HCT116 (cell line): ENCODE results near the gene EVX2. TPM values are rescaled to one million over a fixed set of nuclear protein-coding genes. Genes with fewer than 3 reads are reported as not detected.

Experiments used
- ATAC-seq: fragments of 200-7000 bp; cut with Tn5 transposase; 2 replicates; pipeline ENCODE4 v1.9.1; 2020; ENCODE audit warnings: mild to moderate bottlenecking, moderate library complexity
- BruUV-seq: library from RNA; stranded (reverse); fragments of 400-500 nt; replicated peaks from 2 replicates; lab custom pipeline; 2021; lab: Mats Ljungman, UMichigan
- CTCF ChIA-PET: fragments of 300-600 bp; sonication (Branson Sonifier 250); formaldehyde crosslinking; loops from one replicate; lab custom pipeline; 2021; ENCODE audit warnings: antibody characterized with exemption; lab: Charles Lee
- POLR2A ChIA-PET: fragments of 300-600, 350-600 bp; sonication (Branson Sonifier 250); formaldehyde crosslinking; loops from one replicate; lab custom pipeline; 2021; ENCODE audit warnings: antibody characterized with exemption; lab: Charles Lee
- RAD21 ChIA-PET, 2 experiments: fragments of 300-600 bp; sonication (Branson Sonifier 250); formaldehyde crosslinking; loops; one replicate each; lab custom pipeline; 2023; ENCODE audit warnings: low total read pairs in 2 of 2; ENCODE audit not compliant: uncharacterized antibody in 2 of 2, unreplicated experiment in 2 of 2, low non-redundant PET in 1 of 2; lab: Charles Lee
- DNase-seq: peaks from one replicate; pipeline ENCODE4 v3.0.0-alpha.2; 2010; ENCODE audit warnings: low read depth, low spot score
- H2AFZ ChIP-seq: fragments of 200-600 bp; shearing (Covaris generic), sonication (generic); 2 replicates; pipeline ENCODE4 v1.6.1; 2017; ENCODE audit warnings: low read depth, mixed run types, mixed read lengths, antibody characterized with exemption, low read length; ENCODE audit not compliant: poor library complexity, severe bottlenecking
- H3K27ac ChIP-seq: 2 replicates; pipeline ENCODE4 v1.5.1; 2012; ENCODE audit warnings: low read depth, low read length
- H3K27me3 ChIP-seq: fragments of 200-600 bp; sonication (generic); 2 replicates; pipeline ENCODE4 v1.6.1; 2016; ENCODE audit warnings: mixed run types, low read length, mixed read lengths; ENCODE audit not compliant: insufficient read depth
- H3K36me3 ChIP-seq, 2 experiments: fragments of 200-500 bp in 1 of 2; fragments of 200-600 bp in 1 of 2; sonication (Bioruptor generic) in 1 of 2; sonication (generic) in 1 of 2; 2 replicates each; pipeline versions ENCODE4 v1.5.1 to v1.6.1; 2014 to 2016; ENCODE audit warnings: low read length in 2 of 2, inconsistent platforms in 1 of 2, mixed read lengths in 1 of 2, mixed run types in 1 of 2; ENCODE audit not compliant: insufficient read depth in 2 of 2, control insufficient read depth in 1 of 2
- H3K4me1 ChIP-seq, 2 experiments: fragments of 200-600 bp in 1 of 2; sonication (generic) in 1 of 2; 2 replicates each; pipeline versions ENCODE4 v1.5.1 to v1.6.1; 2012 to 2017; ENCODE audit warnings: low read length in 2 of 2, inconsistent platforms in 1 of 2, mild to moderate bottlenecking in 1 of 2, mixed read lengths in 1 of 2, mixed run types in 1 of 2, moderate library complexity in 1 of 2; ENCODE audit not compliant: insufficient read depth in 2 of 2, control insufficient read depth in 1 of 2
- H3K4me2 ChIP-seq: fragments of 200-600 bp; sonication (generic); 2 replicates; pipeline ENCODE4 v1.6.1; 2017; ENCODE audit warnings: mixed run types, low read length, mixed read lengths
- H3K4me3 ChIP-seq, 2 experiments: fragments of 200-600 bp in 1 of 2; sonication (generic) in 1 of 2; replicated peaks in 1 of 2; 2 replicates each; pipeline ENCODE4 v1.5.1; 2011 to 2016; ENCODE audit warnings: low read length in 2 of 2, control low read depth in 1 of 2, low read depth in 1 of 2, mild to moderate bottlenecking in 1 of 2, mixed read lengths in 1 of 2, mixed run types in 1 of 2
- H3K79me2 ChIP-seq: fragments of 200-600 bp; sonication (generic); 2 replicates; pipeline ENCODE4 v1.6.1; 2017; ENCODE audit warnings: mild to moderate bottlenecking, mixed run types, low read length, moderate library complexity, mixed read lengths; ENCODE audit not compliant: insufficient read depth
- H3K9ac ChIP-seq: fragments of 200-600 bp; sonication (generic); 2 replicates; pipeline ENCODE4 v1.6.1; 2016; ENCODE audit warnings: low read length, mixed read lengths
- H3K9me2 ChIP-seq: fragments of 200-600 bp; sonication (generic), shearing (Covaris generic); 2 replicates; pipeline ENCODE4 v1.6.1; 2017; ENCODE audit warnings: mixed run types, mild to moderate bottlenecking, moderate library complexity; ENCODE audit not compliant: insufficient read depth
- H3K9me3 ChIP-seq, 2 experiments: fragments of 200-500 bp in 1 of 2; fragments of 200-600 bp in 1 of 2; sonication (Bioruptor generic) in 1 of 2; sonication (generic) in 1 of 2; 2 replicates each; pipeline ENCODE4 v1.6.1; 2014 to 2017; ENCODE audit warnings: low read length in 2 of 2, mixed read lengths in 2 of 2, inconsistent platforms in 1 of 2, low read depth in 1 of 2, mild to moderate bottlenecking in 1 of 2, mixed run types in 1 of 2, moderate library complexity in 1 of 2; ENCODE audit not compliant: control insufficient read depth in 1 of 2, insufficient read depth in 1 of 2
- H4K20me1 ChIP-seq: fragments of 200-600 bp; sonication (generic), shearing (Covaris generic); 2 replicates; pipeline ENCODE4 v1.6.1; 2017; ENCODE audit warnings: mixed run types, mild to moderate bottlenecking, moderate library complexity; ENCODE audit not compliant: insufficient read depth
- ATF3 ChIP-seq: IDR thresholded peaks from 2 replicates; pipeline ENCODE4 v1.6.1; 2012
- CEBPB ChIP-seq: IDR thresholded peaks from 2 replicates; pipeline ENCODE4 v1.6.1; 2012; ENCODE audit warnings: low read depth
- EGR1 ChIP-seq: IDR thresholded peaks from 2 replicates; pipeline ENCODE4 v1.6.1; 2012; ENCODE audit warnings: low read depth
- ELF1 ChIP-seq: IDR thresholded peaks from 2 replicates; pipeline ENCODE4 v1.6.1; 2012; ENCODE audit warnings: low read depth, borderline replicate concordance
- JUND ChIP-seq: IDR thresholded peaks from 2 replicates; pipeline ENCODE4 v1.6.1; 2012
- MAX ChIP-seq: IDR thresholded peaks from 2 replicates; pipeline ENCODE4 v1.6.1; 2012
- POLR2A ChIP-seq: IDR thresholded peaks from 2 replicates; pipeline ENCODE4 v1.7.0; 2011; ENCODE audit warnings: borderline replicate concordance; ENCODE audit not compliant: insufficient read depth, insufficient read length; ENCODE audit errors: extremely low read depth
- POLR2AphosphoS5 ChIP-seq: IDR thresholded peaks from 2 replicates; pipeline ENCODE4 v1.6.1; 2011; ENCODE audit warnings: mild to moderate bottlenecking, low read depth, low read length, moderate library complexity
- RAD21 ChIP-seq: IDR thresholded peaks from 2 replicates; pipeline ENCODE4 v1.6.1; 2012; ENCODE audit warnings: low read depth, mild to moderate bottlenecking
- SP1 ChIP-seq: IDR thresholded peaks from 2 replicates; pipeline ENCODE4 v1.6.1; 2012; ENCODE audit warnings: low read depth
- SRF ChIP-seq: IDR thresholded peaks from 2 replicates; pipeline ENCODE4 v1.6.1; 2012; ENCODE audit warnings: low read depth
- ZFX ChIP-seq: fragments of 450-650 bp; IDR thresholded peaks from 2 replicates; pipeline ENCODE4 v1.6.1; 2017
- ZNF274 ChIP-seq: fragments of 200-500 bp; sonication (Bioruptor generic); IDR thresholded peaks from 2 replicates; pipeline ENCODE4 v1.6.1; 2014; ENCODE audit warnings: mild to moderate bottlenecking, low read depth, low read length, inconsistent platforms
- intact Hi-C: fragments of 100-400 bp; cut with micrococcal nuclease; formaldehyde crosslinking; loops from 2 replicates; pipeline ENCODE4 v1.10.0; 2022
- total RNA-seq: library from RNA; stranded (reverse); gene quantifications from one replicate; pipeline ENCODE4 v1.2.1, GENCODE V29; 2021; ENCODE audit not compliant: unreplicated experiment
- TF ChIP-seq, protein P1 (sequence below), 3 experiments: fragments of 200-600 bp in 1 of 3; sonication (generic) in 1 of 3; IDR thresholded peaks in 2 of 3; conservative IDR thresholded peaks in 1 of 3; 2 replicates each; pipeline ENCODE4 v1.5.1; 2012 to 2017; ENCODE audit warnings: low read depth in 2 of 3, low read length in 2 of 3, antibody characterized with exemption in 1 of 3, borderline replicate concordance in 1 of 3, control low read depth in 1 of 3, mild to moderate bottlenecking in 1 of 3, mixed read lengths in 1 of 3, mixed run types in 1 of 3, moderate library complexity in 1 of 3; ENCODE audit not compliant: insufficient read depth in 1 of 3
- TF ChIP-seq, protein P2 (sequence below): IDR thresholded peaks from 2 replicates; pipeline ENCODE4 v1.6.1; 2011; ENCODE audit warnings: mild to moderate bottlenecking, low read length, moderate library complexity; ENCODE audit not compliant: insufficient replicate concordance; ENCODE audit errors: extremely low read depth

The EVX2 gene
- total RNA-seq, 1 experiment from 2014 or later: not detected

DNA sequence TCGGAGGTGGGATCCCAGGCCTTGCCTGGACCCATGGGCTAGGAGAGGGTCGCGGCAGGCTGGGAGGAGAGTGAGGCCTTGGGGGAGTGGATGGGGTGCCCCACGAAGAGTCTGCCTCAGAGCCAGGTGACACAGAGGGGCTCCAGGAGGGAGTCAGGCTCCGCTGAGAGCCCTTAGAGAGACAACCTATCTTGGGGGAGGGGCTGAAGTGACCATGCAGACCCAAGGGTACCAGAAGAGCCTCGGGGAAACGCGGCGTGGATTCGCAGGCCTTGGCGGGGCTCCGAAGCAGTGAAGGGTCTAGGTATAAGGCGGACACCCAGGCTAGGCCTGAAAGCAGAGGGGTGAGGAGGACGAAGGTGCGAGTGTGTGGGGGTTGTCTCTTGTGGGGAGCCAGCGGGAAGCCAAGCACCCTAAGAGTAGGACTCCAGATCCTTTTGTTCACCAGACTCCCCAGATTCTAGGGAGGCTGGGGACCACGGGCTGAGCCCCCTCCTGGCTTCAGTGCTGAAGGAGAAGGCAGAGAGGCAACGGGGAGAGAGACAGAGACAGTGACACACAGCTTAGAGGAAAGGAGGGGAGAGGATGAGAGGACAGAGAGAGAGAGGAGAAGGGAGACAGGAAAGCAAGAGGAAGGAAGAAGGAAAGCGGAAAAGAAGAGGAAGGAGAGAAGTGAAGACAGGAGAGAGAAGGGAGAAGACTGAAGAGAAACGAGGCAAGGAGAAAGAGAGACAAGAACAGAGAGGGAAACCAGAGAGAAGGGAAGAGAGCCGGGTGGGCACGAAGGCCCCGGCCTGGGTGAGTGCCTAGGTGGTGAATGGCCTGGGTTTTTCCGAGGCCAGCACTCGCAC lies 22.2 kb upstream of the EVX2 start:
- Histone ChIP-seq H3K4me2 (peak overlapping the region; percentile 89), H3K4me1 (peaks cover 0 to 11% of the 10 kb centered on the region in 2 experiments; a peak in 1 of 4 replicates), H3K79me2 (no peaks in the 10 kb centered on the region), H3K4me3 (peak overlapping the region in 1 of 2 experiments; percentile 56; a peak in 1 of 4 replicates), H3K9ac (no peak overlapping the region), H2AFZ (peak overlapping the region; percentile 78), H3K27me3 (no peaks in the 10 kb centered on the region), H3K36me3 (no peaks in the 10 kb centered on the region), H3K9me2 (no peaks in the 10 kb centered on the region), H4K20me1 (no peaks in the 10 kb centered on the region), H3K9me3 (no peaks in the 10 kb centered on the region), H3K27ac (no peak overlapping the region)
- ATAC-seq: no peak; the same call in 1 of the 2 replicates
- ChIA-PET CTCF (interaction anchor here (1.4 kb wide), 1 partner anchor 8 kb away, joined by 3 read pairs; no protein-coding TSS in a partner anchor), RAD21 (no interaction called here), POLR2A (no interaction called here)
- TF ChIP-seq JUND: no peak
- no peak for TF ChIP-seq MAX
- no peak for TF ChIP-seq ZFX
- no peak for TF ChIP-seq POLR2AphosphoS5
- TF ChIP-seq, protein P1, sequence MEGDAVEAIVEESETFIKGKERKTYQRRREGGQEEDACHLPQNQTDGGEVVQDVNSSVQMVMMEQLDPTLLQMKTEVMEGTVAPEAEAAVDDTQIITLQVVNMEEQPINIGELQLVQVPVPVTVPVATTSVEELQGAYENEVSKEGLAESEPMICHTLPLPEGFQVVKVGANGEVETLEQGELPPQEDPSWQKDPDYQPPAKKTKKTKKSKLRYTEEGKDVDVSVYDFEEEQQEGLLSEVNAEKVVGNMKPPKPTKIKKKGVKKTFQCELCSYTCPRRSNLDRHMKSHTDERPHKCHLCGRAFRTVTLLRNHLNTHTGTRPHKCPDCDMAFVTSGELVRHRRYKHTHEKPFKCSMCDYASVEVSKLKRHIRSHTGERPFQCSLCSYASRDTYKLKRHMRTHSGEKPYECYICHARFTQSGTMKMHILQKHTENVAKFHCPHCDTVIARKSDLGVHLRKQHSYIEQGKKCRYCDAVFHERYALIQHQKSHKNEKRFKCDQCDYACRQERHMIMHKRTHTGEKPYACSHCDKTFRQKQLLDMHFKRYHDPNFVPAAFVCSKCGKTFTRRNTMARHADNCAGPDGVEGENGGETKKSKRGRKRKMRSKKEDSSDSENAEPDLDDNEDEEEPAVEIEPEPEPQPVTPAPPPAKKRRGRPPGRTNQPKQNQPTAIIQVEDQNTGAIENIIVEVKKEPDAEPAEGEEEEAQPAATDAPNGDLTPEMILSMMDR (IDR thresholded peaks at IDR 0.05 in 2 of 3, conservative IDR thresholded peaks at IDR 0.05 in 1 of 3; ENCODE audit: borderline replicate concordance in 1 of 3, insufficient read depth in 1 of 3, low read depth in 2 of 3, low read length in 2 of 3): no peak
- TF ChIP-seq SRF: no peak
- no peak for TF ChIP-seq SP1
- no peak for TF ChIP-seq ATF3
- TF ChIP-seq ZNF274: no peak
- TF ChIP-seq, protein P2, sequence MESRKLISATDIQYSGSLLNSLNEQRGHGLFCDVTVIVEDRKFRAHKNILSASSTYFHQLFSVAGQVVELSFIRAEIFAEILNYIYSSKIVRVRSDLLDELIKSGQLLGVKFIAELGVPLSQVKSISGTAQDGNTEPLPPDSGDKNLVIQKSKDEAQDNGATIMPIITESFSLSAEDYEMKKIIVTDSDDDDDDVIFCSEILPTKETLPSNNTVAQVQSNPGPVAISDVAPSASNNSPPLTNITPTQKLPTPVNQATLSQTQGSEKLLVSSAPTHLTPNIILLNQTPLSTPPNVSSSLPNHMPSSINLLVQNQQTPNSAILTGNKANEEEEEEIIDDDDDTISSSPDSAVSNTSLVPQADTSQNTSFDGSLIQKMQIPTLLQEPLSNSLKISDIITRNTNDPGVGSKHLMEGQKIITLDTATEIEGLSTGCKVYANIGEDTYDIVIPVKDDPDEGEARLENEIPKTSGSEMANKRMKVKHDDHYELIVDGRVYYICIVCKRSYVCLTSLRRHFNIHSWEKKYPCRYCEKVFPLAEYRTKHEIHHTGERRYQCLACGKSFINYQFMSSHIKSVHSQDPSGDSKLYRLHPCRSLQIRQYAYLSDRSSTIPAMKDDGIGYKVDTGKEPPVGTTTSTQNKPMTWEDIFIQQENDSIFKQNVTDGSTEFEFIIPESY: no peak
- TF ChIP-seq ELF1: no peak
- no peak for TF ChIP-seq POLR2A
- no peak for TF ChIP-seq CEBPB
- TF ChIP-seq EGR1: no peak
- no peak for TF ChIP-seq RAD21
- DNase-seq: no peak
- intact Hi-C loops: no loop called here
- no TSS peak for BruUV-seq
